HG03442 (cell line): Measurements from ENCODE around the gene R3HDM4.

Source experiments
- ATAC-seq: cut with Tn5 transposase; IDR thresholded peaks from one replicate; pipeline ENCODE4 v1.9.1; 2021; ENCODE audit warnings: mild to moderate bottlenecking, moderate library complexity; ENCODE audit not compliant: unreplicated experiment

R3HDM4 gene

DNA sequence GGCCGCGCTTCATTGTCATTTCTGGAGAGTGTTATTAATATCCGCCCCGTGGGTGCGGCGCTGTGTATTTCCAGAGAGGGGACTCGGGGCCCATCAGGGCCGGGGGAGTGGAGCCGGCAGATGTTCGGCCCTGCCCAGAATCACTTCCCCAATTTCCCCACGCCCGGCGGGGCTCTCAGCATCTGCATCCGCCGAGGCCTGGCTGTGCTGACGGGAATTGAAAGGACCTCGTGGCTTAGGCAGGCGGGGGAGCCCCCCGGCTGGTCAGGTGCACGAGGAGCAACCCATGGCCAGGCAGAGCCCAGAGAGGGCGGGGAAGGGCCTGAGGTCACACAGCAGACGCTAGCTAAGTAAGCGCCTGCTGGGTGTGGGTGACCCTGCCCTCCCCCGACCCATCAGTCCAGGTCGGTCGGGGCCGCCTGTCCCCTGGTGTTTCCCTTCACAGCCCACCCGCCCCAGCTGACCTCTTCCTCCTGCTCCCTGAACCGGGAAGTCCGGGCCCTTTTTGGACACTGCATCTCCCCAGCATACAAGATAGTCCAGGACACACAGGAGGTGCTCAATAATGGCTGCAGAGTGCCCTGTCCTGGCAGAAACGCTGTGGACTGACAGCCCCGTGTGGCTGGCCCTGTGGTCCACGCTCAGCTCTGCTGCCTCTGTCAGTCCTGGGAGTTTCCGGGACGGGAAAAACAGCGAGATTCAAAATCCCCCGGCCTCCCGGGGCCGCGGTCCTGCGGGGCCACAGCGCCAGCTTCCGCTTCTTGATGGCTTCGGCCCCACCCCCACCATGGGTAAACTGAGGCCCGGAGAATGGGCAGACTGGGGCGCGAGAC, 34.9 kb upstream of the R3HDM4 start:
- ATAC-seq = peak; percentile 56

- peak; percentile 6 for ATAC-seq
Measured at GRCh38 chr19:947090-947706, 34.2 kb upstream of the R3HDM4 start.

- no peak for ATAC-seq
Measured at GRCh38 chr19:945401-946252, 32.6 kb upstream of the R3HDM4 start.

DNA sequence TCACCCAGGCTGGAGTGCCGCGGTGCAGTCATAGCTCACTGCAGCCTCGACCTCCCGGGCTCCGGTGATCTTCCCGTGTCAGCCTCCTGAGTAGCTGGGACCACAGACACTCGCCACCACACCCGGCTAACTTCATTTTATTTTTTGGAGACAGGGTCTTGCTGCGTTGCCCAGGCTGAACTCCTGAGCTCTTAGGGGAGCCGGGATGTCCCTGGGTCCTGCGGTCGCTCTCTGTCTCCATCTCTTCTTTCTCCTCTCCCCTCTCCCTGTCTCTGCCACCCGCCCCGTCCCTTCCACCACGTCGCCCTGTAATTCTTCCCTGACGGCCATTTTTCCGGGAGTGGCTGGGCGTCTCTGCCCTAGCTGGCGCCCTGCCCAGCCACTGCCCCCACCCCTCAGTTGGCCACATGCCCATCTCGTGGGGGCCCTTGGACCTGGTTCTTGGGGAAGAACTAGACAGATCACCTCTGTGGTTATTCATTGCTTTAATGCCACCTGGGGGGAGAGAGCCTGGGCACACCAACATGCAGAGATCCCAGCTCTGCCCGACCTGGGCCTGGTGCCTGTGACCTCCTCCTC, 31.7 kb upstream of the R3HDM4 start:
- no peak for ATAC-seq

DNA sequence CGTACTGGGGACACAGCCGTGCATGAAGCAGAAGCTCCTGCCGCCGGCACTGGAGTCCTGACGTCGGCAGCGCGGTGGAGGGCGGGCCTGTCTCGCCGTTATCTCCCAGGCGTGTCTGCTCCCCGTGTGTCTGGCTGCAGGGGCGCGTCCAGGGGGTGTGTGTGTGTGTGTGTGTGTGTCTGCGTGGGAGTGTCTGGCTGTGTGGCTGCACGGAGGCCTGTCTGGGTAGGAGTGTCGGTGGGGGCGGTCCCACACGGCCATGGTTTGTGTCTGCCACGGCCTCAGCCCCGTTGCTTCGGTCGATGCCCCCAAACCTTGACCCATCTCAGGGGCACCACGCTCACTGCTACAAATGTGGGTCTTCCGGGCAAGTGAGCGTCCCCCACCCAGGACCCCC, 31.1 kb upstream of the R3HDM4 start:
- no peak for ATAC-seq

DNA sequence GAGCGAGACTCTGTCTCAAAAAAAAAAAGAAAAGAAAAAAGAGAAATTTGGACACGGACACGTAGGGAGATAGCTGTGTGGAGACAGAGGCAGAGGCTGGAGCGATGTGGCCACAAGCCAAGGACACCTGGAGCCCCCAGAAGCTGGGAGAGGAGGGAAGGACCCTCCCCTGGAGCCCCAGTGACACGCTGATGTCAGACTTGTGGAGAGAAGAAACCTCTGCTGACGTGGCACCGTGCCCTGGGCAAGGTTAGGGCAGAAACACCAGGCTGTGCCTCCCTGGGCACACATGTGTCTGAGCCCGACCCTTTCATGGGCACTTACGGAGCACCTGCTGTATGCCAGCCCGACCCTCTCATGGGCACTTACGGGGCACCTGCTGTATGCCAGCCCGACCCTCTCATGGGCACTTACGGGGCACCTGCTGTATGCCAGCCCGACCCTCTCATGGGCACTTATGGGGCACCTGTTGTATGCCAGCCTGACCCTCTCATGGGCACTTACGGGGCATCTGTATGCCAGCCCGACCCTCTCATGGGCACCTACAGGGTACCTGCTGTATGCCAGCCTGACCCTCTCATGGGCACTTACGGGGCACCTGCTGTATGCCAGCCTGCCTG, 30.6 kb upstream of the R3HDM4 start:
- ATAC-seq = no peak

GRCh38 chr19:942133-942645, 29.2 kb upstream of the R3HDM4 start:
- no peak for ATAC-seq

DNA sequence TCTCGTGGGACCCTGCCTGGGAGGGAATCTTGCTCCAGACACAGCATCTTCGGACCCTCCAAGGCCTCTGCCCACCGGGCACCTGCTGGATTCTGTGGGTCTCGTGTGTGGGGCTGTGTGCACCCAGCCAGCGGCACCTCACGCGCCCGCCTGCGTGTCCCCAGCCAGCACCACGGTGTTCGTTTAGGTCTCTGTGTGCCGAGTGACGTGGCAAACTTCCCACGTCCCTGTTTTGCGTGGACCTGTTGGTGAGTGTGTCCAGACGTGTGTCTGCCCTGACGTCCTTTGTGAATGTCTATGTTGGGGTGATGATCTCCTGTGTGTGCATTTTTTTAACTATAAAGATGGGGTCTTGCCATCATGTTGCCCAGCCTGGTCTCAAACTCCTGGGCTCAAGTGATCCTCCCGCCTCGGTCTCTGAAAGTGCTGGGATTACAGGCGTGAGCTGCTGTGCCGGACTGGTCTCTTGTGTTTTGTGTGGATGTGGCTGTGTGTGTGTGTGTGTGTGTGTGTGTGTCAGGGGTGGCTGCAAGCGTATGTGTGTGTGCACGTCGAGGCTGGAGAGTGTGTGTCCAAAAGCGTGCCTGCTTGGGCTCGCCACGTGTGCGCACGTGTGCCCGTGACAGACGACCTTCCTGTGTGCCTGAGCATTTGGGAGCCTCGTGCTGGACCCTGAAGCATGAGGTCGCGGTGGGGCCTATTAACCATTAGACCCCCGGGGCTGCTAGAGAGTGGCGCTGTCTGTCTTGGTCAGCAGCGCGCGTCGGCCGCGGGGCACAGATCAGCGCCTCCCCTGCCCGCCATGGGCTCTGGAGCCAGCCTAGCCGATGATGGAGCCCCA, 28.5 kb upstream of the R3HDM4 start:
- ATAC-seq = no peak

DNA sequence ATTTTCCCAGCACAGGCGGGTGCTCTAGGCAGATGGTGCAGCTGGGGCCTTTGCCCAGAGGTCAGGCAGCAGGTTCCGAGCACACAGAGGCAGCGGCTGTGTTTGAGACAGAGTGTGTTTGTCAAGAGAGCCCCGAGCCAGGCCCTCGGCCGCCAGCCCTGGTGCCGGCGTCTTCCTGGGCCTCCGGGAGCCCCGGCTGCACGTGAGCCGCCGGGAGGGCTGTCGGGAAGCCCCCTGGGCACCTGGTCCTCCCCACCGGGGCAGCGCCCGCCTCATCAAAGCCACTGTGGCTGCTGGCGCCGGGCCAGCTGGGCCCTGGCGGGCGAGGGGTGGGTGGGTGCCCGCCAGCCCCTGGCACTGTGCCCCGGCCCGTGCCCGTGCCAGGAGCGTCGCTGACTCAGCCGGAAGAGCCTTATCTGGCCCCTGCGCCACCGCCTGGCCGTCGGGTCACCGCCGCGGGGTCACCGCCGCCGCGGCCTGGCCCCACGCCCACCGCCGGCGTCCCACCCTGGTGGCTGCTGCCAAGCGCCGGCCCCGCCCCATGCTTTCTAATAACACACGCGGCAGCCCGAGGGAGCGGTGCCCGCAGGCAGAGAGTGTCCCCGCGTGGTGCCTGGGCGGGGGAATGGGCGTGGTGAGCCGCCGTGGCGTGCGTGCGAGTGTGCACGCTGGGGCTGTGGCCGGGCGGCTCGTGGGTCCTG, 27.7 kb upstream of the R3HDM4 start:
- peak; percentile 51 for ATAC-seq

DNA sequence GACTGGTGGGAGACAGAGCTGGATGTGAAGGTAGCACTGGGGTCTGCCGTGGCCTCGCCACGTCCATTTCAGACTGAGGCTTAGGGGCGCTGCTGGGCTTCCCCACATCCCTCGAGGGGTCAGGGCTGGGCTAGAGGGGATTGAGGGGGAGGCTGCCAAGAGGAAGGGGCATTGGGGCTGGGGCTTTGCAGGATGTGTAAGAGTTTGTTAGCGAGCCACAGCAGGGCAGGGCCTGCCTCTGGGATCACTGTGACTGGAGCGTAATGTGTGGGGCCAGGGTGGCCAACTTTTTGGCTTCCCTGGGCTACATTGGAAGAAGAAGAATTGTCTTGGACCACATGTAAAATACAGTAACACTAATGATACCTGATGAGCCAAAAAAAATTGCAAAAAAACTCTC, 26.9 kb upstream of the R3HDM4 start:
- no peak for ATAC-seq

- ATAC-seq = no peak
Measured at GRCh38 chr19:939439-939838, 26.4 kb upstream of the R3HDM4 start.

GRCh38 chr19:938233-938923, 25.4 kb upstream of the R3HDM4 start:
- ATAC-seq = no peak

DNA sequence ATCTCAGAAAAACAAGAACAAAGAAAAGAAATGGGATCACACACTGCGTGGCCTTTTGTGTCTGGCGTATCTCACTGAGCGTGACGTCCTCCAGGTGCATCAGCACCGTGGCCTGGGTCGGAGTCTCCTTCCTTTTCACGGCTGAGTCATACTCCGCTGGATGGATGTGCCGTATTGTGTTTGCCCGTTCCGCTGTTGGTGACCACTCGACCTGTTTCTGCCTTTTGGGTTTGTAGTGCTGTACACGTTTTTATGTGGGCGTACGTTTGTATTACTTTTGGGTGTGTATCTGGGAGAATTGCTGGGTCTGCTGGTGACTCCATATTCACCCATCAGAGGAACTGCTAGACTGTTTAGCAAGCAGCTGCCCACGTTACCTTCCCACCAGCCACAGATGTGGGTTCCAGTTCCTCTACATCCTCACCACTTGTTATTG, 24.3 kb upstream of the R3HDM4 start:
- no peak for ATAC-seq

DNA sequence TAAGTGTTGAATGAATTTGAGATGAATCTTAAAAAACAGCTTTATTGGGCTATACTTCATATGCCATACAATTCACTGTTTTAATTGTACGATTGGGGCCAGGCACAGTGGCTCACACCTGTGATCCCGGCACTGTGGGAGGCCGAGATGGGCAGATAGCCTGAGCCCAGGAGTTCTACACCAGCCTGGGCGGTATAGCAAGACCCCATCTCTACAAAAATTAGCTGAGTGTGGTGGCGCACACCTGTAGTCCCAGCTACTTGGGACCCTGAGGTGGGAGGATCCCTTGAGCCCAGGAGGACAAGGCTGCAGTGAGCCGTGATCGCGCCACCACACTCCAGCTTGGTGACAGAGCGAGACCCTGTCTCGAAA, 23.1 kb upstream of the R3HDM4 start:
- no peak for ATAC-seq

- ATAC-seq = no peak
Measured at GRCh38 chr19:934865-935479, 22.0 kb upstream of the R3HDM4 start.

- no peak for ATAC-seq
Measured at GRCh38 chr19:934197-934840, 21.3 kb upstream of the R3HDM4 start.

DNA sequence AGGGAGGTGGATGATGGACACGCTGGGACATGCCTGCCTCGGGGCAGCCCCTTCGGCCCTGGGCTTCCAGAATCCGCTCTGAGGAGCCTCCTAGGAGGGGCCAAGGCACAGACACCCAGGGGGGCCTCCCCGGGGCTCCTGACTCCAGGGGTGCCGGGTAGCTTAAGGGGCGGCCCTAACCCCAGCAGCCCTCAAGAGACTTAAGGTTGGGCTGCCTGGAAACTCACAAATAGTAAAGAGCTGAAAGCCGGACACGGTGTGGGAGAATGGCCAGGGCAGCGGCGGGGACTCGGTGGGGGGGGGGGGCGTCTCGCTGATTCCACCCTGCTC, 20.5 kb upstream of the R3HDM4 start:
- ATAC-seq = no peak
